T-cell (primary cell): ENCODE measurements around the gene SMARCE1. TPM values are rescaled to one million over a fixed set of nuclear protein-coding genes. Genes with fewer than 3 reads are reported as not detected.

Source experiments
- ATAC-seq, 4 experiments: fragments of 200-7000 bp in 3 of 4; fragments of 150-1000 bp in 1 of 4; cut with Tn5 transposase; replicated peaks in 1 of 4; 1 replicate in 3 of 4; 2 replicates in 1 of 4; pipeline ENCODE4 v1.10.0; 2021; ENCODE audit warnings: moderate library complexity in 3 of 4, mild to moderate bottlenecking in 2 of 4, moderate number of reproducible peaks in 1 of 4
- CTCF ChIA-PET, 2 donors: fragments of 300-600 bp; sonication (Branson Sonifier 250); formaldehyde crosslinking; loops; one replicate each; lab custom pipeline; 2022; ENCODE audit warnings: antibody characterized with exemption in 2 of 2; lab: Charles Lee
- POLR2A ChIA-PET, 2 donors: fragments of 300-600 bp; sonication (Branson Sonifier 250); formaldehyde crosslinking; loops; one replicate each; lab custom pipeline; 2022; ENCODE audit warnings: antibody characterized with exemption in 2 of 2; lab: Charles Lee
- DNase-seq, 35 experiments: peaks; one replicate each; pipeline versions ENCODE4 v3.0.0 to v3.0.0-alpha.2; 2013 to 2023
- H3K27ac ChIP-seq: one replicate; pipeline ENCODE4 v1.5.1; 2013; ENCODE audit warnings: low read length
- H3K27me3 ChIP-seq, 2 experiments: replicated peaks in 1 of 2; 1 replicate in 1 of 2; 2 replicates in 1 of 2; pipeline versions ENCODE4 v1.6.1 to v1.7.0; 2013; ENCODE audit warnings: low read length in 1 of 2, mixed read lengths in 1 of 2; ENCODE audit not compliant: control insufficient read depth in 2 of 2, insufficient read depth in 2 of 2; ENCODE audit errors: extremely low read depth in 1 of 2
- H3K36me3 ChIP-seq, 2 donors: 1 replicate in 1 of 2; 2 replicates in 1 of 2; pipeline versions ENCODE4 v1.6.1 to v1.7.0; 2013; ENCODE audit warnings: low read length in 1 of 2; ENCODE audit not compliant: control insufficient read depth in 2 of 2, insufficient read depth in 1 of 2; ENCODE audit errors: extremely low read depth in 1 of 2
- H3K4me1 ChIP-seq, 2 experiments: 1 replicate in 1 of 2; 2 replicates in 1 of 2; pipeline versions ENCODE4 v1.6.1 to v1.7.0; 2013; ENCODE audit warnings: low read length in 2 of 2, mixed read lengths in 1 of 2; ENCODE audit not compliant: insufficient read depth in 2 of 2, control insufficient read depth in 1 of 2; ENCODE audit errors: extremely low read depth in 1 of 2
- H3K4me3 ChIP-seq, 2 donors: 1 replicate in 1 of 2; 2 replicates in 1 of 2; pipeline versions ENCODE4 v1.5.1 to v1.7.0; 2013; ENCODE audit warnings: mild to moderate bottlenecking in 2 of 2, low read length in 1 of 2, moderate library complexity in 1 of 2; ENCODE audit not compliant: control insufficient read depth in 1 of 2; ENCODE audit errors: extremely low read depth in 1 of 2
- H3K9me3 ChIP-seq: 2 replicates; pipeline ENCODE4 v1.7.0; 2013
- H3K27ac Mint-ChIP-seq, 2 donors: one replicate each; pipeline ENCODE4 v1.8.0; 2020 to 2021; ENCODE audit warnings: mild to moderate bottlenecking in 2 of 2, mixed read lengths in 2 of 2
- H3K27me3 Mint-ChIP-seq, 2 donors: one replicate each; pipeline ENCODE4 v1.8.0; 2021 to 2022; ENCODE audit warnings: mixed read lengths in 2 of 2
- H3K36me3 Mint-ChIP-seq: one replicate; pipeline ENCODE4 v1.8.0; 2021; ENCODE audit warnings: mixed read lengths
- H3K4me1 Mint-ChIP-seq, 3 donors: one replicate each; pipeline ENCODE4 v1.8.0; 2020 to 2022; ENCODE audit warnings: mixed read lengths in 3 of 3, mild to moderate bottlenecking in 1 of 3
- H3K4me3 Mint-ChIP-seq, 3 donors: one replicate each; pipeline ENCODE4 v1.8.0; 2020 to 2022; ENCODE audit warnings: mild to moderate bottlenecking in 3 of 3, mixed read lengths in 3 of 3, moderate library complexity in 3 of 3
- H3K9me3 Mint-ChIP-seq, 3 donors: one replicate each; pipeline ENCODE4 v1.8.0; 2020 to 2022; ENCODE audit warnings: mixed read lengths in 3 of 3
- WGBS: methylation state at CpG from one replicate; pipeline ENCODE4 v1.1.5; 2013; ENCODE audit warnings: missing lambda C conversion rate; ENCODE audit not compliant: insufficient coverage; 5-methylcytosine and 5-hydroxymethylcytosine counted together
- total RNA-seq, 35 experiments: library from RNA in 6 of 35; stranded (reverse) in 6 of 35; fragments of 120-200 nt in 1 of 35; gene quantifications; one replicate each; pipeline versions ENCODE4 v1.2.1 to v1.2.4 and lab custom pipeline; 2013 to 2026

The SMARCE1 gene
- total RNA-seq, 5 donors from 2014 or later (not counting 1 experiment from before 2014, with no cell fraction given) = 72.6 to 80.8 (median 75.8) TPM

DNA sequence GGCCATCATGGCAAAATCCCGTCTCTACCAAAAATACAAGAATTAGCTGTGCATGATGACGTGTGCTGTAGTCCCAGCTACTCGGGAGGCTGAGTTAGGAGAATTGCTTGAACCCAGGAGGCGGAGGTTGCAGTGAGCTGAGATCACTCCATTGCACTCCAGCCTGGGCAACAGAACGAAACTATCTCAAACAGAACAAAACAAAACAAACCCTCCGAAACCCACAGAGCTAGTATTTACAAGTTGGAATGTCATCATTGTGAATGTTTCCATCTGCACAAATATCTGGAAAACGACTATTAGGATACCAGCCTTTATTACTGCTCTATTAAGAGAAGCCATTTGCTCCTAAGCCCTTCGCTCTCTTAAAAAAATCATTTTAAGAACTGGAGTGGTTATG, 26.0 kb downstream of the SMARCE1 start:
- Mint-ChIP-seq H3K4me1 (peaks cover 50 to 72% (median 55%) of the 10 kb centered on the region in 3 donors), H3K27ac (no peak overlapping the region), H3K36me3 (no peaks in the 10 kb centered on the region), H3K4me3 (peak overlapping the region in 1 of 3 donors; percentile 8), H3K9me3 (no peaks in the 10 kb centered on the region), H3K27me3 (no peaks in the 10 kb centered on the region)
- 98% methylated on average over 5 of the region's 8 CpGs for WGBS
- Histone ChIP-seq H3K36me3 (no peaks in the 10 kb centered on the region), H3K27me3 (no peaks in the 10 kb centered on the region), H3K4me3 (no peak overlapping the region), H3K27ac (no peak overlapping the region), H3K9me3 (no peaks in the 10 kb centered on the region), H3K4me1 (peaks cover 22 to 29% of the 10 kb centered on the region in 2 experiments)
- no peak for ATAC-seq
- ChIA-PET CTCF (interaction anchor here in 1 of 2 donors (0.9 kb wide), 1 partner anchor 71 kb away, joined by 4 read pairs; no protein-coding TSS in a partner anchor), POLR2A (interaction anchor here in 1 of 2 donors (0.7 kb wide), 1 partner anchor 523 kb away, joined by 3 read pairs; no protein-coding TSS in a partner anchor)
- no peak for DNase-seq

DNA sequence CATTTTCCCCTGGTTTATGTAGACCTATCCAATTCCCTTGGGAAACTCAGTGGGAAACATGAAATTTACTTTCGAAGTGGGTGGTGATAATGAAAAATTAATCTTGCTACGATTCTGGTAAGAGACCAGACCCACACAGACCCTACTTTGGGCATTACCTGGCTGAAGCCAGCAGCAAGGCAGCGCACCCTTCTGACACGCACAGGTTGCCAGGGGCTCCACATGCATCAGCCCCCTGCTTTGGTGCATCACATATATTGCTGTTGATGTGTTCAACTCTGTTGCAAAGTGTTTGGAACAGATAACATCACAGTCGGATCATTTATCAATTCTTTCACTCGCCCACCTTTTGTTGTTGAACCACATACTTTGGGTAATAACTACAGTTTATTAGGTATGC, 26.6 kb downstream of the SMARCE1 start:
- H3K27me3 Mint-ChIP-seq = no peaks in the 10 kb centered on the region
- WGBS = 100% methylated on average over 2 of the region's 6 CpGs
- H3K27ac Mint-ChIP-seq = no peak overlapping the region
- Histone ChIP-seq H3K27ac (no peak overlapping the region), H3K9me3 (no peaks in the 10 kb centered on the region), H3K36me3 (no peaks in the 10 kb centered on the region), H3K4me3 (no peak overlapping the region), H3K27me3 (no peaks in the 10 kb centered on the region), H3K4me1 (peaks cover 23 to 35% of the 10 kb centered on the region in 2 experiments)
- ATAC-seq (no peak), DNase-seq (no peak)
- ChIA-PET POLR2A (interaction anchor here in 1 of 2 donors (0.6 to 0.7 kb wide), 2 partner anchors 62 to 198 kb away, joined by 3 read pairs; no protein-coding TSS in a partner anchor), CTCF (interaction anchor here in 1 of 2 donors (0.9 to 1.5 kb wide), 4 partner anchors 58 to 72 kb away, joined by 3 to 10 read pairs (median 4); no protein-coding TSS in a partner anchor)
- no peaks in the 10 kb centered on the region for H3K9me3 Mint-ChIP-seq
- peak overlapping the region in 1 of 3 donors; percentile 8 for H3K4me3 Mint-ChIP-seq
- H3K4me1 Mint-ChIP-seq = peaks cover 55 to 78% (median 60%) of the 10 kb centered on the region in 3 donors
- H3K36me3 Mint-ChIP-seq = no peaks in the 10 kb centered on the region

GRCh38 chr17:40618754-40619625, 28.6 kb downstream of the SMARCE1 start:
- Mint-ChIP-seq H3K4me3 (peak overlapping the region in 1 of 3 donors; percentile 76), H3K27ac (no peak overlapping the region), H3K36me3 (no peaks in the 10 kb centered on the region), H3K9me3 (no peaks in the 10 kb centered on the region), H3K4me1 (peaks cover 61 to 82% (median 62%) of the 10 kb centered on the region in 3 donors), H3K27me3 (no peaks in the 10 kb centered on the region)
- ATAC-seq = no peak
- Histone ChIP-seq H3K9me3 (no peaks in the 10 kb centered on the region), H3K4me1 (peaks cover 36 to 52% of the 10 kb centered on the region in 2 experiments), H3K36me3 (no peaks in the 10 kb centered on the region), H3K4me3 (no peak overlapping the region), H3K27ac (no peak overlapping the region), H3K27me3 (no peaks in the 10 kb centered on the region)
- ChIA-PET CTCF (interaction anchor here (0.5 to 1.5 kb wide), 19 partner anchors 9 to 1072 kb away, joined by 3 to 10 read pairs (median 5); no protein-coding TSS in a partner anchor), POLR2A (interaction anchor here in 1 of 2 donors (1.0 kb wide), 1 partner anchor 65 kb away, joined by 3 read pairs; no protein-coding TSS in a partner anchor)
- DNase-seq = no peak
- 98% methylated on average over 9 of the region's 16 CpGs for WGBS

- H3K36me3 ChIP-seq = no peaks in the 10 kb centered on the region
- H3K9me3 ChIP-seq = no peaks in the 10 kb centered on the region
- Mint-ChIP-seq H3K9me3 (no peaks in the 10 kb centered on the region), H3K4me1 (peaks cover 67 to 87% (median 67%) of the 10 kb centered on the region in 3 donors), H3K4me3 (no peak overlapping the region), H3K27ac (peak overlapping the region in 1 of 2 donors; percentile 61), H3K36me3 (no peaks in the 10 kb centered on the region), H3K27me3 (no peaks in the 10 kb centered on the region)
- CTCF ChIA-PET = interaction anchor here in 1 of 2 donors (1.2 kb wide), 1 partner anchor 57 kb away, joined by 3 read pairs; no protein-coding TSS in a partner anchor
- POLR2A ChIA-PET = interaction anchor here in 1 of 2 donors (0.5 kb wide), 1 partner anchor 1053 kb away, joined by 12 read pairs; no protein-coding TSS in a partner anchor
- no peaks in the 10 kb centered on the region for H3K27me3 ChIP-seq
- no peak for ATAC-seq
- H3K4me3 ChIP-seq = no peak overlapping the region
- no peak overlapping the region for H3K27ac ChIP-seq
- peaks cover 38 to 65% of the 10 kb centered on the region in 2 experiments for H3K4me1 ChIP-seq
- DNase-seq = no peak
- WGBS = 95% methylated on average over 11 of the region's 11 CpGs
These were observed 29.9 kb downstream of the SMARCE1 start for GRCh38 chr17:40617678-40618240.

DNA sequence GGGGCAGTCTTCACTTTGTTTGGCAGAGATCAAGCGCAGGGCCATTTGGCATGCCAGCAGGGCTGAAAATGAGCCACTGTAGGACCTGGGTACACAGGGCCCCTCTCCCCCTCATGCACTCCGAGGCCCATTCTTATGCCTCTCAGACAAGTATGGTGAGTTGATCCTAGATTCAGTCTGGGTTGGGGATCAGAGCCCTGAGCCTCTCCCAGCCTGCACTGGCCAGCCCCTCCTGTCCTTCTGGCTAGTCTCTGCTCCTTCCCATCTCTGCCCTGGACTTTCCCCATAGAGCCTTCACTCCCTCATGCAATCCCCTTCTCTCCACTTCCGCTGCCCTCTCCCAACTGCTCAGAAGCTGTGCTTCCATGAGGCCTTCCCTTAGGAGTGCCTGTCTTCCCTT, 31.0 kb downstream of the SMARCE1 start:
- ChIA-PET CTCF (no interaction called here), POLR2A (interaction anchor here in 1 of 2 donors (0.6 to 1.0 kb wide), 3 partner anchors 56 to 397 kb away, joined by 3 to 4 read pairs (median 3); no protein-coding TSS in a partner anchor)
- WGBS = 83% methylated on average over 1 of the region's 3 CpGs
- Mint-ChIP-seq H3K4me3 (no peak overlapping the region), H3K9me3 (no peaks in the 10 kb centered on the region), H3K4me1 (peaks cover 65 to 85% (median 66%) of the 10 kb centered on the region in 3 donors), H3K27me3 (no peaks in the 10 kb centered on the region), H3K27ac (peak overlapping the region; percentile 87 to 100), H3K36me3 (no peaks in the 10 kb centered on the region)
- no peak overlapping the region for H3K27ac ChIP-seq
- no peak for ATAC-seq
- H3K4me1 ChIP-seq = peaks cover 39 to 68% of the 10 kb centered on the region in 2 experiments
- no peaks in the 10 kb centered on the region for H3K9me3 ChIP-seq
- H3K27me3 ChIP-seq = no peaks in the 10 kb centered on the region
- no peak for DNase-seq
- no peak overlapping the region for H3K4me3 ChIP-seq
- H3K36me3 ChIP-seq = no peaks in the 10 kb centered on the region
